Left lung (tissue), 10 donors: ENCODE results near the gene MPPED1. TPM values are rescaled to one million over a fixed set of nuclear protein-coding genes. Genes with fewer than 3 reads are reported as not detected.

ENCODE experiments used
- ATAC-seq: fragments of 200-7000 bp; cut with Tn5 transposase; one replicate; pipeline ENCODE4 v1.9.1; 2020; ENCODE audit warnings: moderate library complexity
- DNase-seq, 4 donors: peaks; one replicate each; pipeline ENCODE4 v3.0.0-alpha.2; 2013 to 2020
- H3K27ac ChIP-seq, 2 donors: fragments of 200-600 bp; sonication (generic) in 1 of 2; one replicate each; pipeline versions ENCODE4 v1.5.0 to v1.8.0; 2020 to 2021
- H3K27me3 ChIP-seq, 2 donors: fragments of 200-600 bp; sonication (generic) in 1 of 2; one replicate each; pipeline versions ENCODE4 v1.5.0 to v1.8.0; 2020 to 2021
- H3K36me3 ChIP-seq, 2 donors: fragments of 200-600 bp; sonication (generic) in 1 of 2; one replicate each; pipeline versions ENCODE4 v1.5.0 to v1.8.0; 2020 to 2021
- H3K4me1 ChIP-seq, 2 donors: fragments of 200-600 bp; one replicate each; pipeline ENCODE4 v1.8.0; 2021
- H3K4me3 ChIP-seq, 2 donors: fragments of 200-600 bp; sonication (generic) in 1 of 2; one replicate each; pipeline versions ENCODE4 v1.5.0 to v1.8.0; 2020 to 2021; ENCODE audit warnings: mild to moderate bottlenecking in 1 of 2
- H3K9me3 ChIP-seq, 2 donors: fragments of 200-600 bp; sonication (generic) in 1 of 2; one replicate each; pipeline versions ENCODE4 v1.5.0 to v1.8.0; 2020 to 2021
- intact Hi-C, 2 donors: fragments of 100-400 bp; cut with DNase I; formaldehyde crosslinking; loops; one replicate each; pipeline versions ENCODE4 v1.11.2 to v1.14.2; 2022
- polyA plus RNA-seq, 6 donors: library from polyadenylated mRNA; unstranded; fragments of 120-200 nt; gene quantifications; one replicate each; pipeline ENCODE4 v1.2.1, GENCODE V29; 2013; ENCODE audit not compliant: insufficient read length in 6 of 6
- total RNA-seq, 2 donors: library from RNA; stranded (reverse); fragmentation: NEBNext Ultra II Directional; extraction: Animal tissue kit (Norgen Biotek cat#: 25700); gene quantifications; one replicate each; pipeline ENCODE4 v1.2.1, GENCODE V29; 2021
- TF ChIP-seq, protein P1 (sequence below), 2 donors: fragments of 200-600 bp; sonication (generic) in 1 of 2; IDR thresholded peaks; one replicate each; pipeline versions ENCODE4 v1.5.0 to v1.8.0; 2021; ENCODE audit warnings: antibody characterized with exemption in 2 of 2
- donor health status: DM: no; HTN: yes; CAD: no.
- donor health status: DM: no; HTN: no; CAD: no.

MPPED1 gene
- total and polyA plus RNA-seq, 8 donors: 0.37 to 0.67 (median 0.52) TPM; not detected in 2

DNA sequence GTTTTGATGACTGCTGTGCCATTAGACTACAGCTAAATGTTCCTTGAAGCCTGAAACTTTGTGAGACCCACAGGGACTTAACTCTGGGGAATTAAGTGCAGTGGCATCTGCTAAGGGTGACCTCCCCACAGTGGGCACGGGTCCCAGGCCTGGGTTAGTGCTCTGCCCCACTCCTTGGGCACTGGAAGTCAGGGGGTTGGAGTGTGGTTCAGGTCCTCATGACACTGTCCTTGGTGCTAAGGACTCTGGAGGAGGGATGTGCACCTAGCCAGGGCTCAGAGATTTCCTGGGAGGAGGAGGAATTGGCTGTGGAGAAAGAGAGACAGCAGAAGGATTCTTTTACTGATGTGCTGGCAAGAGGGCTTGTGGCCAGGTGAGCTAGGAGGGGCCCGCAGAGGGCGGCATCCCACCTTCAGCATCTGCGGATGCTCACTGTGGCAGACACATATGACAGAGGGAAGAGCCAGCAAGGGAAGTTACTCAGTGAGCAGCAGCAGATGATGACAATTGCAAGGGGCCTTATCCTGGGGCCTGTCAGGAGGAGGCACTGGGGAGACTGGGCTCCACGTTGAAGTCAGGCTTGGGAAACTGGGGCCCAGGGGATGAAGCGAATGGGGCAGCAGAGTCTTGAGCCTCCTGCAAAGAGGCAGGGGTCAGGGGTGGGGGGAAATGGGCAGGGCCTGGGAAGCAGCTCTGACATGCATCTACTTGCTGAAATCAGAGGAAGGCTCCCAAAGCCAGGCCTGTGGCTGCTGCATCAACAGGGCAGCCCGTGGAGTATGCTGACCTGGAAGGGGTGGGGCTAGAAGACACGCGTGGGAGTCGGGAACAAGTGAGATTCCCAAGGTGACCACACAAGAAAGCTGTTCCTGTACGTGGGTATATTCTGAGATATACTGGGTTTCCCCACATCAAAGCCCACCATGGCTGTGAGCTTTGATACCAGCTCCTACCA is 144.0 kb downstream of the MPPED1 start:
- intact Hi-C loops: no loop called here
- Histone ChIP-seq H3K36me3 (no peaks in the 10 kb centered on the region), H3K4me1 (no peaks in the 10 kb centered on the region), H3K27me3 (peaks cover 0 to 4% of the 10 kb centered on the region in 2 donors), H3K27ac (no peak overlapping the region), H3K4me3 (no peak overlapping the region), H3K9me3 (peaks cover 0 to 10% of the 10 kb centered on the region in 2 donors)
- ATAC-seq (no peak), DNase-seq (no peak)
- TF ChIP-seq, protein P1, sequence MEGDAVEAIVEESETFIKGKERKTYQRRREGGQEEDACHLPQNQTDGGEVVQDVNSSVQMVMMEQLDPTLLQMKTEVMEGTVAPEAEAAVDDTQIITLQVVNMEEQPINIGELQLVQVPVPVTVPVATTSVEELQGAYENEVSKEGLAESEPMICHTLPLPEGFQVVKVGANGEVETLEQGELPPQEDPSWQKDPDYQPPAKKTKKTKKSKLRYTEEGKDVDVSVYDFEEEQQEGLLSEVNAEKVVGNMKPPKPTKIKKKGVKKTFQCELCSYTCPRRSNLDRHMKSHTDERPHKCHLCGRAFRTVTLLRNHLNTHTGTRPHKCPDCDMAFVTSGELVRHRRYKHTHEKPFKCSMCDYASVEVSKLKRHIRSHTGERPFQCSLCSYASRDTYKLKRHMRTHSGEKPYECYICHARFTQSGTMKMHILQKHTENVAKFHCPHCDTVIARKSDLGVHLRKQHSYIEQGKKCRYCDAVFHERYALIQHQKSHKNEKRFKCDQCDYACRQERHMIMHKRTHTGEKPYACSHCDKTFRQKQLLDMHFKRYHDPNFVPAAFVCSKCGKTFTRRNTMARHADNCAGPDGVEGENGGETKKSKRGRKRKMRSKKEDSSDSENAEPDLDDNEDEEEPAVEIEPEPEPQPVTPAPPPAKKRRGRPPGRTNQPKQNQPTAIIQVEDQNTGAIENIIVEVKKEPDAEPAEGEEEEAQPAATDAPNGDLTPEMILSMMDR (IDR thresholded peaks at IDR 0.05): no peak

Other genes with a start within 250 kb of the MPPED1 start
- 10 to 100 TPM; 26.4 to 42.1 TPM for gene TTLL12, start 224.9 kb upstream of the MPPED1 start, total RNA-seq
- 10 to 100 TPM; 18.3 to 33.3 (median 21.9) TPM for gene TTLL12, start 224.9 kb upstream of the MPPED1 start, polyA plus RNA-seq
- gene SCUBE1, start 68.6 kb upstream of the MPPED1 start, total RNA-seq: 1 to 10 TPM; 4.6 to 5.0 TPM
- 1 to 10 TPM; 1.1 to 2.2 (median 1.6) TPM for gene SCUBE1, start 68.6 kb upstream of the MPPED1 start, polyA plus RNA-seq